ENCODE measurements around the gene ARHGAP29.

Gene ARHGAP29

DNA sequence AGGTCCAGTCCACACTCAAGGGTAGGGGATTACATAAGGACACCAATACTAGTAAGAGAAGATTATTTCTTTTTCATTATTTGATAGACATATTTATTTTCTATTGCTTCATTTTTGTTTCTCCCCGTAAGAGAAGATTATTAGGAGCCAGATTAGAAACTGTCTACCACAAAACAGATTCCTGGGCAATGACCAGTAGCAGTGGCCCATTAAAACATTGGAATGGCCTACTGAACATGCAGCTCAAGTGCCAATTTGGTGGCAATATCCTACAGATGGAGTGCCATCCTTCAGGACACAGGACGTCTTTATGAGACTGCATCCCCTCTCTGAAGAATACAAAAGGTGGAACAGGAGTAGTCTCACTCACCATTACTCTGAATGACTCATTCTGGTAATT is 34.0 kb upstream of the ARHGAP29 start:
- H3K36me3 ChIP-seq (ENCODE audit: insufficient read depth), result no peaks in the 10 kb centered on the region
- no peak overlapping the region for H3K9ac ChIP-seq
- H3K79me2 ChIP-seq (ENCODE audit: insufficient read depth, low read depth), result no peaks in the 10 kb centered on the region
- H3K4me1 ChIP-seq (ENCODE audit: low read depth, poor library complexity, severe bottlenecking), result no peaks in the 10 kb centered on the region
- no peaks in the 10 kb centered on the region for H3K27me3 ChIP-seq (ENCODE audit: insufficient read depth, low read depth)
- TF ChIP-seq, protein P1, sequence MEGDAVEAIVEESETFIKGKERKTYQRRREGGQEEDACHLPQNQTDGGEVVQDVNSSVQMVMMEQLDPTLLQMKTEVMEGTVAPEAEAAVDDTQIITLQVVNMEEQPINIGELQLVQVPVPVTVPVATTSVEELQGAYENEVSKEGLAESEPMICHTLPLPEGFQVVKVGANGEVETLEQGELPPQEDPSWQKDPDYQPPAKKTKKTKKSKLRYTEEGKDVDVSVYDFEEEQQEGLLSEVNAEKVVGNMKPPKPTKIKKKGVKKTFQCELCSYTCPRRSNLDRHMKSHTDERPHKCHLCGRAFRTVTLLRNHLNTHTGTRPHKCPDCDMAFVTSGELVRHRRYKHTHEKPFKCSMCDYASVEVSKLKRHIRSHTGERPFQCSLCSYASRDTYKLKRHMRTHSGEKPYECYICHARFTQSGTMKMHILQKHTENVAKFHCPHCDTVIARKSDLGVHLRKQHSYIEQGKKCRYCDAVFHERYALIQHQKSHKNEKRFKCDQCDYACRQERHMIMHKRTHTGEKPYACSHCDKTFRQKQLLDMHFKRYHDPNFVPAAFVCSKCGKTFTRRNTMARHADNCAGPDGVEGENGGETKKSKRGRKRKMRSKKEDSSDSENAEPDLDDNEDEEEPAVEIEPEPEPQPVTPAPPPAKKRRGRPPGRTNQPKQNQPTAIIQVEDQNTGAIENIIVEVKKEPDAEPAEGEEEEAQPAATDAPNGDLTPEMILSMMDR (conservative IDR thresholded peaks at IDR 0.05; ENCODE audit: low read depth, low read length), result no peak
- H2AFZ ChIP-seq (ENCODE audit: low read depth), result no peak overlapping the region
- H4K20me1 ChIP-seq (ENCODE audit: insufficient read depth), result no peaks in the 10 kb centered on the region
- no peak overlapping the region for H3K4me3 ChIP-seq (IDR thresholded peaks at IDR 0.05; ENCODE audit: insufficient read depth, low read depth, low read length)
- H3K27ac ChIP-seq, result no peak overlapping the region
- no peak overlapping the region for H3K4me2 ChIP-seq

DNA sequence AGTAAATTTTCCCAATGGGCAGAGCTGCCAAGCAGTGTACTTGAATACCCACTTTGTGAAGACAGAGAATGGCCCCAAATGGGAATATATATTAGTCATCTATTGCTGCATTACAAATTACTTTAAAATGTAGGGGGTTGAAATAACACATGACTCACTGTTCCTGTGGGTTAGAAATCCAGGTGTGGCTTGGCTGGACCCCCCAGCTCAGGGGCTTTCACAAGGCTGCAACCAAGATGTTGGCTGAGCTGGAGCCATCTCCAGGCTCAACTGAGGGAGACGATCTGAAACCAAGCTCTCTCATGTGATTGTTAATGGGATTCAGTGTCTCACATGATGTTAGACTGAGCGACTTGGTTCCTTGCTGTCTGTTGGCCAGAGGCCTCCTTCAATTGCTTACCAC is 33.4 kb upstream of the ARHGAP29 start:
- Histone ChIP-seq H4K20me1 (ENCODE audit: insufficient read depth) (no peaks in the 10 kb centered on the region), H3K79me2 (ENCODE audit: insufficient read depth, low read depth) (no peaks in the 10 kb centered on the region), H3K27me3 (ENCODE audit: insufficient read depth, low read depth) (no peaks in the 10 kb centered on the region), H3K9ac (no peak overlapping the region), H2AFZ (ENCODE audit: low read depth) (no peak overlapping the region), H3K36me3 (ENCODE audit: insufficient read depth) (no peaks in the 10 kb centered on the region), H3K4me2 (no peak overlapping the region), H3K27ac (no peak overlapping the region), H3K4me1 (ENCODE audit: low read depth, poor library complexity, severe bottlenecking) (no peaks in the 10 kb centered on the region), H3K4me3 (IDR thresholded peaks at IDR 0.05; ENCODE audit: insufficient read depth, low read depth, low read length) (no peak overlapping the region)
- TF ChIP-seq, protein P1 (conservative IDR thresholded peaks at IDR 0.05; ENCODE audit: low read depth, low read length), result no peak

GRCh38 chr1:94269921-94270320 is 32.5 kb upstream of the ARHGAP29 start:
- no peaks in the 10 kb centered on the region for H3K27me3 ChIP-seq (ENCODE audit: insufficient read depth, low read depth)
- TF ChIP-seq, protein P1 (conservative IDR thresholded peaks at IDR 0.05; ENCODE audit: low read depth, low read length), result no peak
- no peak overlapping the region for H3K4me2 ChIP-seq
- no peak overlapping the region for H3K4me3 ChIP-seq (IDR thresholded peaks at IDR 0.05; ENCODE audit: insufficient read depth, low read depth, low read length)
- no peak overlapping the region for H3K27ac ChIP-seq
- H3K79me2 ChIP-seq (ENCODE audit: insufficient read depth, low read depth), result no peaks in the 10 kb centered on the region
- no peaks in the 10 kb centered on the region for H3K4me1 ChIP-seq (ENCODE audit: low read depth, poor library complexity, severe bottlenecking)
- no peak overlapping the region for H3K9ac ChIP-seq
- no peaks in the 10 kb centered on the region for H4K20me1 ChIP-seq (ENCODE audit: insufficient read depth)
- no peak overlapping the region for H2AFZ ChIP-seq (ENCODE audit: low read depth)
- H3K36me3 ChIP-seq (ENCODE audit: insufficient read depth), result no peaks in the 10 kb centered on the region

DNA sequence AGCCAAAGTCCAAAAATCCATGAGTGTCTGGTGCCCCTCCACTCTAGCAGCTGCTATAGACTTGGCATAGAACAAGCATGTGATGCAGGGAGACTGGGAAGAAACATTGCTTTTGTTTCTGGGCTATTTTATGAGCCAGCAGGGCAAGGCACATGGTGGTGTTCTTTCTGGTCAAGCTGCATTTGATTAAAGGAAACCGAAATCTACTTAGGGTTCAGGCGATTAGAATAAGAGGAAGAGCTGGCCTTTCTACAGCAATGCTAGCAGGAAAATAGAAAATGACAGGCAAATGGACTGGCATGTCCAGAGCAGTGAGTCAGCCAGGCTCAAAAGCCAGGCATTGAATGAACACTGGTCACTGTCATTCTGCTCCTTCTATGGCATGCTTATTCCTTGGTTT is 28.5 kb upstream of the ARHGAP29 start:
- Histone ChIP-seq H3K9ac (no peak overlapping the region), H3K36me3 (ENCODE audit: insufficient read depth) (no peaks in the 10 kb centered on the region), H2AFZ (ENCODE audit: low read depth) (no peak overlapping the region), H3K27me3 (ENCODE audit: insufficient read depth, low read depth) (no peaks in the 10 kb centered on the region), H3K4me3 (IDR thresholded peaks at IDR 0.05; ENCODE audit: insufficient read depth, low read depth, low read length) (no peak overlapping the region), H3K4me2 (no peak overlapping the region), H4K20me1 (ENCODE audit: insufficient read depth) (no peaks in the 10 kb centered on the region), H3K4me1 (ENCODE audit: low read depth, poor library complexity, severe bottlenecking) (no peaks in the 10 kb centered on the region), H3K27ac (no peak overlapping the region), H3K79me2 (ENCODE audit: insufficient read depth, low read depth) (no peaks in the 10 kb centered on the region)
- TF ChIP-seq, protein P1 (conservative IDR thresholded peaks at IDR 0.05; ENCODE audit: low read depth, low read length), result no peak
